ENCODE results near the gene KCNMA1.
A peak's percentile ranks its signal among the peaks of the same experiment; 100 is the strongest.

The KCNMA1 gene

DNA sequence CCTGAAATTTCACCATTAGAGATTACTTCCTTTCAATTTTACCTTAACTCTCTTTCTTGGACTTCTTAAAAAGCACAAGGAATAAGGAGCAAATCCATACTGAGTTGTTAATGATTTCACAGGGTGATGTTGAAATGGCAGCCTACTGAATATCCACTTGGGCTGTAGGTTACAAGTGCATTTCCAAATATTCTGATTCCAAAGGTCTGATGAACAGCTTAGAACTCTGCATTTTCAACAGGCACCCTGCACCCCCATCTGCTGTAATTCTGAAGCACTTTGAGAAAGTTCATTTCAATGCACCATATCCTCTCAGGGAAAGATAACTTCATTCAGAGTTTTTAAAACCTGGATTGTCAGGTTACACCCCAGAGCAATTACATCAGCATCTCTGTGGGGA is 368.4 kb downstream of the KCNMA1 start:
- DNase-seq (ENCODE audit: low spot score) = no peak

- DNase-seq (ENCODE audit: low spot score) = no peak
These were observed 368.9 kb downstream of the KCNMA1 start for GRCh38 chr10:77268721-77269120.

- DNase-seq (ENCODE audit: low spot score) = no peak
These were observed 369.6 kb downstream of the KCNMA1 start for GRCh38 chr10:77267703-77268675.

- no peak for DNase-seq (ENCODE audit: low spot score)
These were observed 371.4 kb downstream of the KCNMA1 start for GRCh38 chr10:77266242-77266641.

- no peak for DNase-seq (ENCODE audit: low spot score)
These were observed 373.1 kb downstream of the KCNMA1 start for GRCh38 chr10:77264527-77264926.

GRCh38 chr10:77264107-77264506 is 373.5 kb downstream of the KCNMA1 start:
- DNase-seq (ENCODE audit: low spot score) = no peak

DNA sequence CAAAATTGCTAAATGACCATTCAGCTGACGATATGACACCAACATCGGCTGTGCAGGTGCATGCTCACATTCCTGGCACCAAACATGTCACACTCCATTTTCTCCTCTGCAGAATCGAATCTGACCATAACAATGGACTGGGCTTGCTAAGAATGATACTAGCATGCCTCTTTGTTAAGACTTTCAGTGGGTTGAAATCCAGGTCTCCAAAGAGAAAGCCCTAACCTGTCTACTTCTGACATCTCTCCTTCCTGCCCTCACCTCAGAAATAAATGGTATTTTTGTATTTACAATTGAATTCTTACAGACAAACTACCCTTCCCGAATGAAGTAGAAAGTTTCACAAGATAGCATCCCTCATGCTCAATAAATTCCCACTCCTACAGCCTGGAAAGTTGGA is 373.9 kb downstream of the KCNMA1 start:
- no peak for DNase-seq (ENCODE audit: low spot score)

DNA sequence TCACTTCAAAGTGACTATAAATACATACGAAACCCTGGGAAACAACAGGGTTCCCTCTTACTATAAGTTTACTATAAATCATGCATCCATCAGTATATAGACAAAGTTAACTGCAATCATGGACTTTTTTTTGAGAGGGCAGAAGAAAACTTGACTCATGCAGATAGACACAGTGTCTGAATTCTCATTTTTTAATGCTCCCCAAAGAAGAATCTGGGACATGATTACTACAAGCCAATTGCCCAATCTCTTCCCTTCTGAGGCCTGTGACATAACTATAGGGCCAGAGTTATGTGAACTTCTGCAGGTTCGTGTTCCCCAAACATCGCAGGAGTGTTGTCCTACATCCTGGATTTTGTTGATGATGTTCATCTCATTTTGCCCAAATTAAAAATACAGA is 376.5 kb downstream of the KCNMA1 start:
- no peak for DNase-seq (ENCODE audit: low spot score)

DNA sequence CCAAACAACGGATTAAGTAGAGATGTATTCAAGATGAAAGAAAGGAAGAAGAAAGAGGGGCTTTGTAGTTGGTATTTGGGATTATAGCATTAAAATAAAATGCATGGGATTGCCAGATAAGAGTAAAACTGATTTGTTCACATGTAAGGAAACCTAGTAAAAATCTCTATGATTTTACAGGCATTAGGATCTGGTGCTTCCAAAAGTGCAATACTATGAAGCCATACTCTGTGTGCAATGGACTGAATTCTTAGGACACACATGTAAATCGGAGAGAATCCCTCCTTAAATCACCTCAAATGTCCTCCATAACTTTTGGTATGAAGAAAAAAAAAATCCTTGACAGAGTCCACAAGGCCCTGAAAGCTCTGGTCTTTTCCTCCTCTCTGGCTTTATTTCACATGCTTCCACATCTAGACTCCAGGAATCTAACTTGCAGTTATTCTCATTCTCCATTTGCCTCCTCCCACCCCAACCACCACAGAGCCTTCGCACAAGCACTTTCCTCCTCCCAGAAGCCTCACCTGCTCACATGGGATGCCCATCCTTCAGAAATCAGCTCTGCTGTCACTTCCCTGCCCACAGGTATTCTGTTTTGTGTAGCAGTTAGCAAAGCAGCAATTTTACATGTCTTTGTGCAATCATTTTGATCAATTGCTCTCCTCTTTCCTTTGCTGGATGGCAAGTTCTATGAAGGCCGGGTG is 378.3 kb downstream of the KCNMA1 start:
- no peak for DNase-seq (ENCODE audit: low spot score)

DNA sequence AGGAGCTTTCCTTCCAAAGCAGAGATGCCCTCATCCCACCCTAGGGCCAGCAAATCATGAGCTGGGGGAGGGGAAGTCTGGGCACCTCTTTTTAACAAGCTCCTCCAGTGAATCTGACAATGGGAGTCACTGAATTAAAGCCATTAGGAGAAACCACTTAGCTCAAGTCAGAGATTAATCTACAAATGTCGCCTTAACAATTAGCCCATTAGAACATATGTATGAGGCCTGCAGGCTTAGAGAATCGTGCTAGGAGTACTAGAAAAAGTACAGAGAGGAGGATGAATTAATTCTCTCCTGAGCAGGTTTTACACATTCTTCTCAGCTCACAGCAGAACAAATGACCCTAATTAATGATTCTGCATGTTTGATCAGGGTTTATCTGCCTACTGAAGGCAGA is 381.3 kb downstream of the KCNMA1 start:
- DNase-seq (ENCODE audit: low spot score) = no peak

DNA sequence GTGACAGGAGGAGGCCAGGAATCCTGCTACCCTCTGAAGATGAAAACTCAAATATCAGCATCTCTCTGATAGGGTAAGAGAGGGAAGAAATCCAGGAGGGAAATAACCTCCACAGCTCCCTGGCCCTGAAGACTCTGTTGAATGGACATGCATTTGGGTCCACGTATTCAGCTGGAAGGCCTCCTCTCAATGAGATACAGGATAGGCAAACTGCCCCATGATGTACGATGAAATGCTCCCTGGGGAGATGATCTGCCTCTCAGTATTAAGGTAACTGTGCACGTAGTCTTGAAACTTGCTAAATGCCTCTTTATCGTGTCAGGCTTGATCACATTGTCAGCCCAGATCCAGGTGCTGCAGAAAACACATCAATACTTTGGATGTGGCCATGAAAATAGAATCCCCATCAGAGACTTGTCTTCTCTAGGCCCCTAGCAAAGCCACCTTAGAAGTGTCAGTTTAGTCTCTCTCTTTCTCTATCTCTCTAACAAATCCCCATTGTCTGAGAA is 384.0 kb downstream of the KCNMA1 start:
- DNase-seq (ENCODE audit: low spot score) = no peak

DNA sequence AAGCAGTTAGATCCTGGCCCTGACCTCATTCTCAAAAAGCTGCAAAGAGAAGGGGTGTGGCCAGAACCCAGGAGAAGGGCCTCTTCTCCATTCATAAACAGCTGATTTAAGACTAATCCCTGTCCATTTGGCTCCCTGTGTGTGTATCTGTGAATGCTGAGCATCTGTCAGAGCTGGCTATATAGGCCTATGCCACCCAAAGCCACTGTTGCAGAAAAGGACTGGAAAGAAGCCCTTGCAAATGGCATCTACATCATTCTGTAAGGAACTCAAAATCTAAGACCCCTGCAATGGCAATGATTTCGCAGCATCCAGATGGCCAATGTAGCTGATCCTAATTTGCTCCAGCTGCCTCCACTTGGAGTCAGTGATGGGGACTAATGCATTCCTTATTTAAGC is 384.5 kb downstream of the KCNMA1 start:
- DNase-seq (ENCODE audit: low spot score) = no peak

DNA sequence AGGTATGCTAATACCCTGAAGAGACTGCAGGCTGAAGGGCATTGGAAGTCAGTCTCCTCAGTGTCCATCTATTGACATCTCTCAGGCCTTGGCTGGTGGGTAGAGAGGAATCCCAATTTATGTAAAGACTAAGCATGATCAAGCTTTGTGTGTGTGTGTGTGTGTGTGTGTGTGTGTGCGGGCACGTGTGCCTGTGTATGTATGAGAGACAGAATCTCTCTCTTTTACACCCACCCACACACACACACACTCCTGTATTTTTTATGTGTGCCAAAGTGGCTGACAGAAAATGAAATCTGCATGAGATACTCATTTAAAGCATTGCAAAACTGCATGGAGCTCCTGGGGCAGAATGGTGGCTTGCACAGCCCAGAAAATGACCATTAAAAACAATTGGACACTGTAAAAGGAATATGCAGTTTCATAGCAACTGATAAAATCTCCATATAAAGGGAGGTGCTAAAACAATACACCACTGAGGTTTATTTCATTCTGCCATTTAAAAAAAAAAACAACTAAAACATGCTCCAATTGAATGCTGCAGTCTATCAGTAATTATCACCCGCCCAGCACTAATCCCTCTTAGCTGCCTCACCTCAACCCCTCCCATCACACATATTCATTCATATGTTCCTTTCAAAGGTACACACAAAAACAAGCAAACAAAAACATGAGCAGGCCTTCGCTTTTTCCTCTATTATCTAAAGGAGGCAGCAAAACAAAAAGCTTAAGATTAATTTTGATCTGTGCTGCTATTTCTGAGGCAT is 385.0 kb downstream of the KCNMA1 start:
- no peak for DNase-seq (ENCODE audit: low spot score)

DNA sequence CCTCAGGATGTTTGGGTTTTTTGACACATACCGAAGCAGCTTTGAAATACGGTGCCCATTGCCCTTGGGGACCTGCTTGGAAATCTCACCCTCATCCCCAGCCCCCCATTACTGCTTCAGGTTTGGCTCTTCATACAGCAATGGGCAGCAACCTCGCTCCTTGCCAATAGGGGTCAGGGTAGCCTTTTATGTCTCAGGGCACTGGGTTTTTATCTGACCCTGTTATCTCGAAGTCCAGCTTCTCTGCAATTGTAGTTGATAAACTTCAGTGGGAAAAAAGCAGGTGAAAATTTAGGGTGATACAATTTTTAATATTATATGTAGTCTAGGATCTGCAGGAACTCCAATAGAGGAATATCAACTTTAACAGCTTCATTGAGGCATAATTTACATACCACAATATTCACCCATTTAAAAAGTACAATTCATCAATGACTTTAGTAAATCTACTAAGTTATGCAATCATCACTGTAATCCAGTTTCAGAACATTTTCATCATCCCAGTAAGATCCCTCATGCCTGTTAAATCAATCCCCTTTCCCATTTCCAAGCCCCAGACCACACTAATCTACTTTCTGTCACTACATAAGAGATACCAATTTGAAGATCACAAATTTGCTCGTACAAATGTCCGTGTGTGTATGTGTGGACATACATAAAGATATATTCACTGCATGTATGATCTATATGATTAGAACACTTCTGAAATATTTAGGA is 386.2 kb downstream of the KCNMA1 start:
- DNase-seq (ENCODE audit: low spot score) = peak; percentile 4

DNA sequence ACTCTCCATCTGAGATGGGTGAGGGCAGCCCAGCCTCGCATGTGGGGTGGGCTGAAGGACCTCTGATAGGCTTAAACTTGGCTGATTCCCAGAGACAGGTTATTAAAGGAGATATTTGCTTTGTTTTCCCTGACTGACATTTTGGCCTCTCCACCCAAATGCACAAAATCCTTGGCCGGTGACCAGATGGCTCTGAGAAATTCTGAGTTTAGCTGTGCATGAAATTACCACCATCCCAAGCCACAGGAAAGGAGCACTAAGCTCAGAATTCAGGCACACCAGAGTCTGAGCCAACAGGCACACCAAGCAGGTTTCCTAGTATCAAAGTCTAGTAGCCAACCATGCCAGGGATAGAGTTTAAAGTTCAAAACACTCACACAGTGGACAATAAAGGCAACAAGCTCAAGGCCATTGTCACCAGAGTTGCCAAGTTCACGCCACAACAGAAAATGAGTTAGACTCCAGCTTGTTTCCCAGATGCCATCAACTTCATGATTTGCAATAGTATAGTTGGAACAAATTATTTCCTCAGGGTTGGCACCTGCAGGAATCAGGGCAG is 387.6 kb downstream of the KCNMA1 start:
- DNase-seq (ENCODE audit: low spot score) = no peak

GRCh38 chr10:77248104-77248790 is 389.4 kb downstream of the KCNMA1 start:
- no peak for DNase-seq (ENCODE audit: low spot score)

GRCh38 chr10:77247031-77247990 is 390.3 kb downstream of the KCNMA1 start:
- no peak for DNase-seq (ENCODE audit: low spot score)

- DNase-seq (ENCODE audit: low spot score) = no peak
These were observed 391.7 kb downstream of the KCNMA1 start for GRCh38 chr10:77245953-77246352.

- DNase-seq (ENCODE audit: low spot score) = no peak
These were observed 392.9 kb downstream of the KCNMA1 start for GRCh38 chr10:77244746-77245145.

- no peak for DNase-seq (ENCODE audit: low spot score)
These were observed 393.3 kb downstream of the KCNMA1 start for GRCh38 chr10:77244286-77244685.

Measured in CD4-positive, alpha-beta T cell treated with Interleukin-2 at 100 ng/mL for 4 hours (primary cell).